ENCODE data around the gene IL9. TPM values are rescaled to one million over a fixed set of nuclear protein-coding genes. Genes with fewer than 3 reads are reported as not detected.
A peak's percentile ranks its signal among the peaks of the same experiment; 100 is the strongest.
"Not testable (repeated sequence)": the region's sequence is repeated elsewhere in the genome, so short reads cannot be mapped to it uniquely, and the experiment has no call there.

IL9 gene
- total and polyA plus RNA-seq, 9 donors, result not detected

DNA sequence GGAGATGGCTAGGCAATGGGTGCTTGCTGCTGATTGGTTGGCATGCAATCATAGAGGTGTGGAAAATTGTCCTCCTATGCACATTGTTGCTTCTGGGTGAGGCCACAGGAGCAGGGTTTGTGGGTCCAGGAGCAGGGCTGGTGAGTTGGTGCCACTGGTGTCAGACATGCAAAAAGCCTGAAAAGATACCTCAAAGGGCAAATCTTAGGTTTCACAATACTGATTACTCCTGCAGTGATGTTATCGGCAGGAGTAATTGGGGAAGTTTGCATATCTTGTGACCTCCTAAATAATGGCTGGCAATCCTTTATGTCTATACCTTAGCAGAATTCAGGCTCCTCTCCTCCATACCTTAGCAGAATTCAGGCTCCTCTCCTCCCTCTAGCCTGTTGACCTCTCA is 36.0 kb downstream of the IL9 start:
- Histone ChIP-seq H3K27ac (ENCODE audit: low read length) (no peak overlapping the region), H3K4me1 (ENCODE audit: control insufficient read depth, insufficient read depth, low read length) (no peaks in the 10 kb centered on the region), H3K27me3 (ENCODE audit: control insufficient read depth, insufficient read depth, low read length) (peaks cover 5% of the 10 kb centered on the region), H3K36me3 (ENCODE audit: control insufficient read depth, insufficient read depth, low read length) (no peaks in the 10 kb centered on the region), H3K4me3 (ENCODE audit: low read length) (no peak overlapping the region), H3K9me3 (replicated peaks; ENCODE audit: control insufficient read depth, low read depth, low read length) (no peaks in the 10 kb centered on the region)
- no CpG with 5 or more reads among the region's 1 CpG for WGBS (ENCODE audit: insufficient coverage)
- no peak for DNase-seq

DNA sequence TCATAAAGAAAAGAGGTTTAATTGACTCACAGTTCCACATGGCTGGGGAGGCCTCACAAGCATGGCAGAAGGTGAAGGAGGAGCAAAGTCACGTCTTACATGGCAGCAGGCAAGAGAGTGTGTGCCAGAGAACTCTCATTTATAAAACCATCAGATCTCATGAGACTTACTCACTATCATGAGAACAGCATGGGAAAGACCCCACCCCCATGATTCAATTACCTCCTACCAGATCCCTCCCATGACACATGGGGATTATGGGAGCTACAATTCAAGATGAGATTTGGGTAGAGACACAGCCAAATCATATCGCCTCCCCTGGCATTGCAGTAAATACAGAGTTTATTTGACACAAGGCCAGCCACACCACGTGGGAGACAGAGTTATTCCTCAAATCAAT is 36.5 kb downstream of the IL9 start:
- not testable (repeated sequence) for H3K4me1 ChIP-seq (ENCODE audit: control insufficient read depth, insufficient read depth, low read length); H3K27ac ChIP-seq (ENCODE audit: low read length); H3K9me3 ChIP-seq (replicated peaks; ENCODE audit: control insufficient read depth, low read depth, low read length); DNase-seq; H3K27me3 ChIP-seq (ENCODE audit: control insufficient read depth, insufficient read depth, low read length); H3K4me3 ChIP-seq (ENCODE audit: low read length); H3K36me3 ChIP-seq (ENCODE audit: control insufficient read depth, insufficient read depth, low read length)
- no CpG with 5 or more reads among the region's 3 CpGs for WGBS (ENCODE audit: insufficient coverage)

DNA sequence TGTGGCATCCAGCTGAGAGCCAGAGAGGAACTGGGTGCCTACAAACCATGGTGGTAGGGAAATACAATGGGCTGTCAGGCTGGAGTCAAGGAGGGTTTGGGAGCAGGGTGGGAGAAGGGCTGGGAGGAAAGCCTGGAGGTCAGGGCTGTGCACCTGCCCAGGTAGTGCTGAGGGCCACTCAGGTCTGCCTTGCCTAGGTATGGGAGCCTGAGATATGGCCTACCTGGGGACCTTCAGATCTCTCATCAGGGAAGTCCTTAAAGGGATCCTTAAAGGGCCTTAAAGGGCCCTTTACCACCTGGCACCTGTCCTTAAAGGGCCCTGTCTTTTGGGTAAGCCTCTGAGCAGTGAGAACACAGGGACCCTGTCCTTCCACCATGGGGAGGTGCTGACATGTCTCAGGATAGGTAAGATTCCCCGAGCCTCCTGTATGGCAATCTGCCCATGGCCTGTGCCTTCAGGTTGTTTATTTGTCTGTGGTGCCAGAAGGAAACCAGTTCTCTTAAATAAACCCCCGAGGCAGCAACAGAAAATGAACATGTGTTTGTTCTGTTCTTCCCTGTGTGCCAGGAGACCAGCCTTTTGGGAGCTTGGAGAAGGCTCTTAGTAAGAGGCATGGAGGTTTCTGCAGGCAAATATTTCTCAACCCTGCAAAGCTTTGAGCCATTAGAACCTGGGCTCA is 37.9 kb downstream of the IL9 start:
- H3K36me3 ChIP-seq (ENCODE audit: control insufficient read depth, insufficient read depth, low read length), result no peaks in the 10 kb centered on the region
- WGBS (ENCODE audit: insufficient coverage), result no CpG with 5 or more reads among the region's 2 CpGs
- H3K27me3 ChIP-seq (ENCODE audit: control insufficient read depth, insufficient read depth, low read length), result peaks cover 5% of the 10 kb centered on the region
- H3K9me3 ChIP-seq (replicated peaks; ENCODE audit: control insufficient read depth, low read depth, low read length), result no peaks in the 10 kb centered on the region
- no peak overlapping the region for H3K4me3 ChIP-seq (ENCODE audit: low read length)
- no peak for DNase-seq
- H3K4me1 ChIP-seq (ENCODE audit: control insufficient read depth, insufficient read depth, low read length), result no peaks in the 10 kb centered on the region
- no peak overlapping the region for H3K27ac ChIP-seq (ENCODE audit: low read length)

DNA sequence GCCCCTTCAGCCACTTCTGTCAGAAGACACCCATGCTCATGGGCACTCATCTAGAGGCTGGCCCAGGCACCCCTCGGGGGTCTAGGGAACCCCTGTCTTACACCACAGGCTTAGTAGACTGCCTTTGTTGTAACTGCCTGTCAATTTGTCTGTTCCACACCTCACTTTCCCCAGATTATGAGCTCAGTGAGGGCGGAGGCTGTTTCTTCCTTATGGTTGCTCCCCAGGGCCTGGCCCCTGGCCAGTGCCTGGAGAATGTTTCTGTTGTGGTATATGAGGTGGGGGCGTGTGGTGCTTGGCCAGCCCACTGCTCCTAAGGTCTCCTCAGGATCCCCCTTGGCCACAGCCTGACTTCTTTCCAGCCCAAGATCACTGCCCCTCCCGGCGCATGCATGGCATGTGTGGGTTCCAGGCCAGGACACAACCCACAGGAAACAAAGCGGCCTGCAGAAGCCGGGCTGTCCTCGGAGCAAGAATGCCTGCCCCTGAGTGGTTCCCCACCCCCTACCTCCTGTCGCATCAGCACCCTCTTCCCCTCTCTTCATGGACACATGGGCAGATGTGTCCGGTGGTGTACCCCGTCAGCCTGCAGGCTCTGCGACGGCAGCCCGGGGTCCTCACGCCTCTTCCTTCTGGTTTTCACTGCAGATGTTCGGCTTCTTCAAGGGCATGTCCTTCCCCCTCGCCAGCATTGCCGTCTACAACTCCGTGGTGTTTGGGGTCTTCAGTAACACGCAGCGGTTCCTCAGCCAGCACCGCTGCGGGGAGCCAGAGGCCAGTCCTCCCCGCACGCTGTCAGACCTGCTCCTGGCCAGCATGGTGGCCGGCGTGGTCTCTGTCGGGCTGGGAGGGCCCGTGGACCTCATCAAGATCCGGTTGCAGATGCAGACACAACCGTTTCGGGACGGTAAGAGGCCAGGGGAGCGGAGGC is 43.5 kb downstream of the IL9 start:
- H3K4me1 ChIP-seq (ENCODE audit: control insufficient read depth, insufficient read depth, low read length), result peaks cover 5% of the 10 kb centered on the region
- WGBS (ENCODE audit: insufficient coverage), result 87% methylated on average over 30 of the region's 34 CpGs
- DNase-seq, result no peak
- no peak overlapping the region for H3K27ac ChIP-seq (ENCODE audit: low read length)
- H3K27me3 ChIP-seq (ENCODE audit: control insufficient read depth, insufficient read depth, low read length), result peaks cover 2% of the 10 kb centered on the region
- H3K36me3 ChIP-seq (ENCODE audit: control insufficient read depth, insufficient read depth, low read length), result no peaks in the 10 kb centered on the region
- no peak overlapping the region for H3K4me3 ChIP-seq (ENCODE audit: low read length)
- no peaks in the 10 kb centered on the region for H3K9me3 ChIP-seq (replicated peaks; ENCODE audit: control insufficient read depth, low read depth, low read length)

DNA sequence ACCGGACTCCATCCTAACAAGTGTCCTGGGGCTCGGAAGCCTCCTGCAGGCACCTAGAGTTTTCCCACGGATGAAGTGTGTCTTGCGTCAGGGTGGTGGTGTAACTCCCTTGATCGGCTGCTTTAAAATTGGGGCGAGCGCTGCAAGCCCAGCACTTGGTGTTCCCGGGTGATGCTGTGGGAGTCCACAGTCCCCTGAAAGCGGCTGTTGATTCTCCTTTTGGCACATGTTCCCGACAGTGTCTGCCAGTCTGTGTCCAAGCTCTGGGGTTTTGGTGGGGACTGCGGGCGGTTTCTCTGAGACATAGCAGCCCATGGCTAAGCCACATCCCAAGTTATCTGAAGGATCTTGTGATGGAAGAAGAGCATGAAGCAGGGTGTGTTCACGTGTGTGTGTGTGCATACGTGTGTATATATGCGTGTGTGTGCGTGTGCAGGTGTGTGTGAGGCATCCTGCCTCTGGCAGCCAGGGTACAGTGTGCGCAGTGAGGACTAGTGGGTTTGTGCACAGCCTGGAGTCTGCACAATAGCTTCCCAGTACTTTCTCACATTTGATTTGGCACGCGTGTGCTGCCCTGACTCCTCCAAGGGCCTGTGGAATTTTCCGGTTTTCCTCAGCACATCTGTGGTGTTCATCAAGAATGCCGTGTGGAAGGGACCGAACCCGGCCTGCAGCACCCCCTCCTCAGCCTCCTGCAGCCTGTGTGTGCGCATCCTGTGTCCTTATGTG is 44.3 kb downstream of the IL9 start:
- no peaks in the 10 kb centered on the region for H3K9me3 ChIP-seq (replicated peaks; ENCODE audit: control insufficient read depth, low read depth, low read length)
- DNase-seq, result peak; percentile 53
- no peak overlapping the region for H3K4me3 ChIP-seq (ENCODE audit: low read length)
- no peak overlapping the region for H3K27ac ChIP-seq (ENCODE audit: low read length)
- peaks cover 5% of the 10 kb centered on the region for H3K4me1 ChIP-seq (ENCODE audit: control insufficient read depth, insufficient read depth, low read length)
- H3K27me3 ChIP-seq (ENCODE audit: control insufficient read depth, insufficient read depth, low read length), result peaks cover 2% of the 10 kb centered on the region
- 55% methylated on average over 23 of the region's 24 CpGs for WGBS (ENCODE audit: insufficient coverage)
- no peaks in the 10 kb centered on the region for H3K36me3 ChIP-seq (ENCODE audit: control insufficient read depth, insufficient read depth, low read length)

DNA sequence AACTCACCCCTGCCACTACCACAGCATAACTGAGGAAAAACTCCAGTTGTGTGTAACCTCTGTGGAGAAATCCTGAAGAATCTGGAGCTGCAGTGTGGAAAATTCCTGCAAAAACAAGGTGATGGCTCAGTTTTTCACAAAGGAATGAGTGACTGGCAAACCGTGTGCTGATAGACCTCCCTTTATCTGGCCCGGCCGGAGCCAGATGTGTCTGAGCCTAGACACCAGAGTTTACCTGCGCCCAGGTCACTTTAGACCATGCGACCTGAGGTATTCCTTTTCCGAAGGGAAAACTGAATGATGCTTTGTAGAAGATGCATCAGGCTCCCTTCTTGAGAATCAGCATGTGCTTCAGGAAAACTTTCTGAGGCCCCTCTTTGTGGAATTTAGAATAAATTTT is 45.0 kb downstream of the IL9 start:
- H3K9me3 ChIP-seq (replicated peaks; ENCODE audit: control insufficient read depth, low read depth, low read length), result no peaks in the 10 kb centered on the region
- no peak overlapping the region for H3K4me3 ChIP-seq (ENCODE audit: low read length)
- WGBS (ENCODE audit: insufficient coverage), result 95% methylated on average over 6 of the region's 6 CpGs
- DNase-seq, result no peak
- H3K27me3 ChIP-seq (ENCODE audit: control insufficient read depth, insufficient read depth, low read length), result peaks cover 2% of the 10 kb centered on the region
- peaks cover 5% of the 10 kb centered on the region for H3K4me1 ChIP-seq (ENCODE audit: control insufficient read depth, insufficient read depth, low read length)
- H3K27ac ChIP-seq (ENCODE audit: low read length), result no peak overlapping the region
- H3K36me3 ChIP-seq (ENCODE audit: control insufficient read depth, insufficient read depth, low read length), result no peaks in the 10 kb centered on the region

DNA sequence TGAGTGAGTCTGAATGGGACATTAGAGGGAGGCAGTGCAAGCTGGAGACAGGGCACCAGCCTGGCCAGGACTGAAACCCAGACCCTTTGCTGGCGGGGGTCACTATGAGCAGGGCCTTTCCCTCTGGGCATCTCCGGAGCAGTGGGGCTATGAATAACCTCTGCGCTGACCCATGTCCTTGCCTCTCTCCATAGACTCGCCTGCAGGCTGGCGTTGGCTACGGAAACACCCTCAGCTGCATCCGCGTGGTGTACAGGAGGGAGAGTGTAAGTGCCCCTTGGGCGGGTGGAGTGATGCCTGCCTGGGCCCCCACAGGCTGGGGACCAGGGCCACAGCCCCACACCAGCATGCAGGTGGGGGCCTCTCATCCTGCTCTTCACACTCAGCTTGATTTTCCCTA is 45.4 kb downstream of the IL9 start:
- Histone ChIP-seq H3K9me3 (replicated peaks; ENCODE audit: control insufficient read depth, low read depth, low read length) (no peaks in the 10 kb centered on the region), H3K4me3 (ENCODE audit: low read length) (no peak overlapping the region), H3K4me1 (ENCODE audit: control insufficient read depth, insufficient read depth, low read length) (peaks cover 5% of the 10 kb centered on the region), H3K27me3 (ENCODE audit: control insufficient read depth, insufficient read depth, low read length) (peaks cover 2% of the 10 kb centered on the region), H3K36me3 (ENCODE audit: control insufficient read depth, insufficient read depth, low read length) (no peaks in the 10 kb centered on the region), H3K27ac (ENCODE audit: low read length) (no peak overlapping the region)
- DNase-seq, result no peak
- 86% methylated on average over 2 of the region's 9 CpGs for WGBS (ENCODE audit: insufficient coverage)

DNA sequence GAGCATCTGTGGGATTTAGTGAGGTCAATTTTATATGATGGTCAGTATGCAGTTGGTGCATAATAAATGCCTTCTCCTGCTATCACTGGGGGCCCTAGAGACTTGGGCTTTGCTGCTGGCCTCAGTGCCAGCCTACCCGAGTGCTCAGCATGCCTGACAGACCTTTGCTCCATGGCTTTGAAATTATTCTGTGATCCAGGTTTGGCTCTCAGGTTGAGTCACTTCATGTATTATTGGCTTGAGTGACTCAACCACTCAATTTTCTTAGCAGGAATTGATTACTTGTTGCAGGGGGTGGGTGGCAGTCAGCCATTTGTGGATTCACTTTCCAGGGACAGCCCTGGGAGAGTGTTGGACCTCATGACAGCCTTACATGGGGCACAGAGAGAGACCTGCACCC is 47.7 kb downstream of the IL9 start:
- peaks cover 5% of the 10 kb centered on the region for H3K4me1 ChIP-seq (ENCODE audit: control insufficient read depth, insufficient read depth, low read length)

DNA sequence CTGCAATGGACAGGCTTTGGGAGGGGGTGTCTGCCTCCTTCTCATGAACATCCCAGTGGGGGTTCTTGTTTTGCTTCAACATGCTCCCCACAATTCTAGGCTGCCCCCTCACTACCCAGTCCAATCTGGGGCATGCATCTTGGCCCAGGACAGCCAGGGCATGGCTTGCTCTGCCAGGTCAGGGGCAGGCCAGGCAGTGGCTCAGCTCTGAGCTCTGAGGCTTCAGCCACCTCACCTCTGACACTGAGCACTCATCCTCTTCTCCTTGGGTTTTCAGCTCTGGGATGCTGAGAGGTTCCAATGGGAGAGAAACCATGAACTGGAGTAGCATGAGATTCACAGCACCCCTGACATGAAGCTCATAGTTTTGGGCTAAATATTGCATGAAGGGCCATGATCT is 49.3 kb downstream of the IL9 start:
- no peak overlapping the region for H3K27ac ChIP-seq (ENCODE audit: low read length)
- no peak overlapping the region for H3K4me3 ChIP-seq (ENCODE audit: low read length)
- no peak for DNase-seq
- peaks cover 2% of the 10 kb centered on the region for H3K4me1 ChIP-seq (ENCODE audit: control insufficient read depth, insufficient read depth, low read length)
- H3K36me3 ChIP-seq (ENCODE audit: control insufficient read depth, insufficient read depth, low read length), result no peaks in the 10 kb centered on the region
- H3K9me3 ChIP-seq (replicated peaks; ENCODE audit: control insufficient read depth, low read depth, low read length), result no peaks in the 10 kb centered on the region
- peaks cover 5% of the 10 kb centered on the region for H3K27me3 ChIP-seq (ENCODE audit: control insufficient read depth, insufficient read depth, low read length)

More for the DNA sequence above, 47.7 kb downstream of the IL9 start:
- Histone ChIP-seq H3K27ac (ENCODE audit: low read length) (no peak overlapping the region), H3K4me3 (ENCODE audit: low read length) (no peak overlapping the region), H3K27me3 (ENCODE audit: control insufficient read depth, insufficient read depth, low read length) (peaks cover 2% of the 10 kb centered on the region), H3K36me3 (ENCODE audit: control insufficient read depth, insufficient read depth, low read length) (no peaks in the 10 kb centered on the region), H3K9me3 (replicated peaks; ENCODE audit: control insufficient read depth, low read depth, low read length) (no peaks in the 10 kb centered on the region)
- no CpG with 5 or more reads among the region's 1 CpG for WGBS (ENCODE audit: insufficient coverage)
- DNase-seq, result no peak

All from muscle of leg (tissue), 11 donors.